Measurements from ENCODE around the gene GPR45. TPM values are rescaled to one million over a fixed set of nuclear protein-coding genes. Genes with fewer than 3 reads are reported as not detected.

GPR45 gene
- total and polyA plus RNA-seq, 9 of the 15 experiments (the other 6 are each of a cell fraction or from before 2014, with no cell fraction given), result not detected

GRCh38 chr2:105235388-105236059 lies 6.0 kb upstream of the GPR45 start (continued):
- TF ChIP-seq THRA (IDR thresholded peaks at IDR 0.05), result no peak
- TF ChIP-seq THAP12 (CRISPR knock-in tag; IDR thresholded peaks at IDR 0.05), result no peak
- TF ChIP-seq ZBTB7A (IDR thresholded peaks at IDR 0.05; ENCODE audit: borderline replicate concordance, control insufficient read depth, low read depth, low read length), result no peak
- peak; percentile 80 for TF ChIP-seq NFE2 (IDR thresholded peaks at IDR 0.05; ENCODE audit: low read depth)
- TF ChIP-seq ZFX (CRISPR knock-in tag; IDR thresholded peaks at IDR 0.05), result no peak
- peak; percentile 87 for TF ChIP-seq FOSL1 (tag; conservative IDR thresholded peaks at IDR 0.05)
- TF ChIP-seq DPF2 (IDR thresholded peaks at IDR 0.05), result peak; percentile 62; the same call in 1 of the 2 replicates
- no peak for TF ChIP-seq GTF2E2 (tag; IDR thresholded peaks at IDR 0.05)
- no peak for TF ChIP-seq TEAD1 (CRISPR knock-in tag; IDR thresholded peaks at IDR 0.05)
- no peak for TF ChIP-seq ZFP36 (IDR thresholded peaks at IDR 0.05; ENCODE audit: low read depth, low read length, partially characterized antibody)
- no peak for TF ChIP-seq U2AF2 (optimal IDR thresholded peaks at IDR 0.05; ENCODE audit: low read depth, low read length)
- no peak for TF ChIP-seq BRD4 (IDR thresholded peaks at IDR 0.05)
- TF ChIP-seq KHSRP (IDR thresholded peaks at IDR 0.05), result no peak
- TF ChIP-seq ZNF318 (IDR thresholded peaks at IDR 0.05; ENCODE audit: borderline replicate concordance in 1 of 2, low read depth in 1 of 2), result no peak

Measured in K562 (cell line).